KMS-11 (cell line): ENCODE measurements around the gene CFAP299.

ENCODE experiments used
- H2AFZ ChIP-seq: fragments of 200-600 bp; sonication (generic); 2 replicates; pipeline ENCODE4 v1.6.1; 2016; ENCODE audit warnings: antibody characterized with exemption, mixed run types, low read depth
- H3K27ac ChIP-seq: fragments of 200-600 bp; sonication (generic); 2 replicates; pipeline ENCODE4 v1.6.1; 2016; ENCODE audit warnings: mild to moderate bottlenecking, mixed run types
- H3K27me3 ChIP-seq: fragments of 200-600 bp; sonication (generic); 2 replicates; pipeline ENCODE4 v1.6.1; 2017; ENCODE audit warnings: mild to moderate bottlenecking, low read depth, mixed run types, moderate library complexity; ENCODE audit not compliant: insufficient read depth
- H3K36me3 ChIP-seq: fragments of 200-600 bp; sonication (generic); 2 replicates; pipeline ENCODE4 v1.6.1; 2017; ENCODE audit warnings: mild to moderate bottlenecking, mixed run types; ENCODE audit not compliant: insufficient read depth
- H3K4me1 ChIP-seq: fragments of 200-600 bp; sonication (generic); 2 replicates; pipeline ENCODE4 v1.6.1; 2016; ENCODE audit warnings: mild to moderate bottlenecking, low read depth, mixed run types; ENCODE audit not compliant: poor library complexity, severe bottlenecking
- H3K4me2 ChIP-seq: fragments of 200-600 bp; sonication (generic); 2 replicates; pipeline ENCODE4 v1.7.0; 2016; ENCODE audit warnings: mild to moderate bottlenecking, mixed run types
- H3K4me3 ChIP-seq: fragments of 200-600 bp; sonication (generic); IDR thresholded peaks from 2 replicates; pipeline ENCODE4 v1.6.1; 2017; ENCODE audit warnings: low read depth, low read length, mixed read lengths; ENCODE audit not compliant: insufficient read depth
- H3K79me2 ChIP-seq: fragments of 200-600 bp; sonication (generic); 2 replicates; pipeline ENCODE4 v1.6.1; 2016; ENCODE audit warnings: low read depth, mixed run types; ENCODE audit not compliant: insufficient read depth
- H3K9ac ChIP-seq: fragments of 200-600 bp; sonication (generic); 2 replicates; pipeline ENCODE4 v1.6.1; 2016; ENCODE audit warnings: mild to moderate bottlenecking, mixed run types
- H4K20me1 ChIP-seq: fragments of 200-600 bp; sonication (generic); 2 replicates; pipeline ENCODE4 v1.6.1; 2016; ENCODE audit warnings: mild to moderate bottlenecking, mixed run types; ENCODE audit not compliant: insufficient read depth
- TF ChIP-seq, protein P1 (sequence below): fragments of 200-600 bp; sonication (generic); conservative IDR thresholded peaks from 2 replicates; pipeline ENCODE4 v1.6.1; 2017; ENCODE audit warnings: low read depth, mild to moderate bottlenecking, antibody characterized with exemption, low read length, moderate library complexity, mixed read lengths

Gene CFAP299

GRCh38 chr4:80447493-80447892, 112.0 kb downstream of the CFAP299 start:
- no peak overlapping the region for H3K4me2 ChIP-seq
- H3K4me3 ChIP-seq, result no peak overlapping the region
- H3K4me1 ChIP-seq, result no peaks in the 10 kb centered on the region
- H4K20me1 ChIP-seq, result no peaks in the 10 kb centered on the region
- H3K9ac ChIP-seq, result no peak overlapping the region
- no peaks in the 10 kb centered on the region for H3K27me3 ChIP-seq
- H3K79me2 ChIP-seq, result no peaks in the 10 kb centered on the region
- no peaks in the 10 kb centered on the region for H3K36me3 ChIP-seq
- TF ChIP-seq, protein P1, sequence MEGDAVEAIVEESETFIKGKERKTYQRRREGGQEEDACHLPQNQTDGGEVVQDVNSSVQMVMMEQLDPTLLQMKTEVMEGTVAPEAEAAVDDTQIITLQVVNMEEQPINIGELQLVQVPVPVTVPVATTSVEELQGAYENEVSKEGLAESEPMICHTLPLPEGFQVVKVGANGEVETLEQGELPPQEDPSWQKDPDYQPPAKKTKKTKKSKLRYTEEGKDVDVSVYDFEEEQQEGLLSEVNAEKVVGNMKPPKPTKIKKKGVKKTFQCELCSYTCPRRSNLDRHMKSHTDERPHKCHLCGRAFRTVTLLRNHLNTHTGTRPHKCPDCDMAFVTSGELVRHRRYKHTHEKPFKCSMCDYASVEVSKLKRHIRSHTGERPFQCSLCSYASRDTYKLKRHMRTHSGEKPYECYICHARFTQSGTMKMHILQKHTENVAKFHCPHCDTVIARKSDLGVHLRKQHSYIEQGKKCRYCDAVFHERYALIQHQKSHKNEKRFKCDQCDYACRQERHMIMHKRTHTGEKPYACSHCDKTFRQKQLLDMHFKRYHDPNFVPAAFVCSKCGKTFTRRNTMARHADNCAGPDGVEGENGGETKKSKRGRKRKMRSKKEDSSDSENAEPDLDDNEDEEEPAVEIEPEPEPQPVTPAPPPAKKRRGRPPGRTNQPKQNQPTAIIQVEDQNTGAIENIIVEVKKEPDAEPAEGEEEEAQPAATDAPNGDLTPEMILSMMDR, result no peak
- no peak overlapping the region for H2AFZ ChIP-seq
- H3K27ac ChIP-seq, result no peak overlapping the region

GRCh38 chr4:80448056-80448455, 112.5 kb downstream of the CFAP299 start:
- Histone ChIP-seq H3K9ac (no peak overlapping the region), H2AFZ (no peak overlapping the region), H3K27ac (no peak overlapping the region), H3K36me3 (no peaks in the 10 kb centered on the region), H3K4me2 (no peak overlapping the region), H3K4me3 (no peak overlapping the region), H4K20me1 (no peaks in the 10 kb centered on the region), H3K27me3 (no peaks in the 10 kb centered on the region), H3K79me2 (no peaks in the 10 kb centered on the region), H3K4me1 (no peaks in the 10 kb centered on the region)
- TF ChIP-seq, protein P1, result no peak

DNA sequence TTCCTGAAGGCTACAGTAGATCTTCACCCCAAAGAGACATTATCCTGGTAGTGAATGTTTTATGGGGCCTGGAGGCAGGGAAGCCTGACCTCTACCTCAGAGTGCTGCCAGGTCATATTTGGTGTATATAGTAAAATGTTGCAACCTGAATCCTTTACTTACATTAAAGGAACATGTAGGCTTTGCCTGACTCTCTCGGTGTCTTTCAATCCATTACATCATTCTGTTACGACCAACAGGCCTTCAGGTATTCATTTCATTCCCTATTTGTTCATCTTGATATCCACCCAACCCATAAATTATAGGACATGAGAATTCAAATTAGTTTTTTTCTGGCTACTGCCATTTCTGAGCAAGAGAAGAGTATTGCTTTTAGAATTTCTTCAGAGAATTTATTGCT, 116.5 kb downstream of the CFAP299 start:
- no peak overlapping the region for H3K27ac ChIP-seq
- H2AFZ ChIP-seq, result no peak overlapping the region
- H3K9ac ChIP-seq, result no peak overlapping the region
- no peaks in the 10 kb centered on the region for H3K4me1 ChIP-seq
- H3K27me3 ChIP-seq, result no peaks in the 10 kb centered on the region
- H3K36me3 ChIP-seq, result no peaks in the 10 kb centered on the region
- no peaks in the 10 kb centered on the region for H4K20me1 ChIP-seq
- no peak overlapping the region for H3K4me2 ChIP-seq
- TF ChIP-seq, protein P1, result no peak
- H3K4me3 ChIP-seq, result no peak overlapping the region
- no peaks in the 10 kb centered on the region for H3K79me2 ChIP-seq

- H3K4me3 ChIP-seq, result no peak overlapping the region
- H4K20me1 ChIP-seq, result no peaks in the 10 kb centered on the region
- no peaks in the 10 kb centered on the region for H3K27me3 ChIP-seq
- H3K4me2 ChIP-seq, result no peak overlapping the region
- H3K79me2 ChIP-seq, result no peaks in the 10 kb centered on the region
- TF ChIP-seq, protein P1, result no peak
- no peak overlapping the region for H3K9ac ChIP-seq
- H2AFZ ChIP-seq, result no peak overlapping the region
- H3K36me3 ChIP-seq, result no peaks in the 10 kb centered on the region
- H3K27ac ChIP-seq, result no peak overlapping the region
- no peaks in the 10 kb centered on the region for H3K4me1 ChIP-seq
These were observed 117.2 kb downstream of the CFAP299 start for GRCh38 chr4:80452768-80453167.
